GM19452 (cell line): Measurements from ENCODE around the gene CFAP43.
A peak's percentile ranks its signal among the peaks of the same experiment; 100 is the strongest.

ENCODE experiments used
- ATAC-seq: cut with Tn5 transposase; IDR thresholded peaks from one replicate; pipeline ENCODE4 v1.9.1; 2021; ENCODE audit not compliant: unreplicated experiment

Gene CFAP43, protein sequence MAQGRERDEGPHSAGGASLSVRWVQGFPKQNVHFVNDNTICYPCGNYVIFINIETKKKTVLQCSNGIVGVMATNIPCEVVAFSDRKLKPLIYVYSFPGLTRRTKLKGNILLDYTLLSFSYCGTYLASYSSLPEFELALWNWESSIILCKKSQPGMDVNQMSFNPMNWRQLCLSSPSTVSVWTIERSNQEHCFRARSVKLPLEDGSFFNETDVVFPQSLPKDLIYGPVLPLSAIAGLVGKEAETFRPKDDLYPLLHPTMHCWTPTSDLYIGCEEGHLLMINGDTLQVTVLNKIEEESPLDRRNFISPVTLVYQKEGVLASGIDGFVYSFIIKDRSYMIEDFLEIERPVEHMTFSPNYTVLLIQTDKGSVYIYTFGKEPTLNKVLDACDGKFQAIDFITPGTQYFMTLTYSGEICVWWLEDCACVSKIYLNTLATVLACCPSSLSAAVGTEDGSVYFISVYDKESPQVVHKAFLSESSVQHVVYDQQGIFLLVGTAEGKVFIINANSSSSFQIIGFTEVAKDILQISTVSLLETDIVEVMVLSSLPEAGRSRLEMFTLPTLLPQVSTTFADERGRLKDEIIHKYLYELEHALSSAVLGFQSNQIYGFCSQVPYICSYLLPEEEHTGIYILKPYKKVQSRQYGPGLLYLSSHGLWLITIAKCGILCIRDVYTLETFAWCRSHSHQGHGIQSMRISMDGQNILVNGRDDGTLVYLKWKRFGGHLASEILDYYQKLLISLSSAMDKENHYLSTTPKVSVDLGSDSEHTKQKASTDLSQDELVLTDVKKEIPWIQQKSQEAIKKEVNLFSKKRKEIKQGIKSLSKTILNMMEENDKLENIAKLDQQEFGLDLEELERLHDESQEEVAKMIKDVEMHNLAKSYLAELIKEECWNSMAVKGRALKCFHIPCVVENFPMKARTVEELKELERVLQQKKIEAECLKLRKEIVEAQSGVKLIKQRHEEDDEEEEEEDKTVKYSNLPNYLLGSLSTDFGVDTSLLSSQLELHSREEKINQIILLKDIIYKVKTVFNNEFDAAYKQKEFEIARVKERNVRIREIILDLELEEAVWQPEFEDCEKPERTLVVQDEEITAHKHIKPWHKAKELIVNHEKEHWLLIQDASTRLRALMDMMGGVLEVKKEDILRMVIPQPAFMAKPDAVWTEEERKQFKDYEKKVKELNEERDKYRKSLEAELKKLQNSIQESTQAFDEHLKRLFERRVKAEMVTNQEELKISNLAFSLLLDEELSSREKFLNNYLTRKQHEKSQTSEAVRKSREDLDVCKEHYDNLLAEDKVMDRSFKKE (N-terminal part only)

DNA sequence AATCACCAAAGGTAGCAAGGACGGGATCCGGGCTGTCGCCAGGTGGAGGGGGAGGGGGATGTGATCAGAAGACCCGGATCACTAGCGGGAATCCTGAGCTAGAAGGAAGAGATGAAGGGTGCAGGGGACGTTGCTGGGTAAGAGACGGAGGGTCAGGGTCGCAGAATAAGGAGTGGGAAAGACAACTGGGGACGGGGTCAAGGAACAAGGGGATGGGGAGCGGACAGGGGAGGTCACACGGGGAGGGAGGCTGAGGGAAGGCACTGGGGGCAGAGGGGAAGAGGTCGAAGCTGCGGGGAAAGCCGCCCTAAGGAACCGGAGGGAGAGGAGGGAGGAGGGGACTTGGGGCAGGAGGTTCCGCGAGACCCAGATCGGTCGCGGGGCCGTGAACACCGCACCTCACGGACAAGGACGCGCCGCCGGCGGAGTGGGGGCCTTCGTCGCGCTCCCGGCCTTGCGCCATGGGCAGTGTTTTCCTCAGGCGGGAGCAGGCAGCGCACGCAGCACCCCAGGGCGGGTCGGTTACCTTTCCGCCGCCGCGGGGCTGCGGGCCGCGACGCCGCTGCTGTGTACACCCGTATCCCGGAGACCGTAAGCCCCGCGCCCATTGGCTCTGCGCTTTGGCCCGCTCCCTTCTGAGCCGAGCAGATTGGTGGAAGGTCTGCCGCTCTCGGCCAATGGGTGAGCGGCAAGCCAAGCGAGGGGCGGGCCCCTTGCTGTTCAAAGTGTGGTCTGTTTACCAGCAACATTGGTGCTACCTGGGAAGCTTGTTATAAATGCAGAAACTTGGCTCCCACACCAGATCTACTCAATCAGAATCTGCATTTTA lies at the start of gene CFAP43:
TSS of gene CFAP43 (minus strand) at position 581 of the 829 bp plus-strand sequence. CDS start at position 463, 118 bp downstream.
- ATAC-seq, result peak; percentile 100

- no peak for ATAC-seq
Measured at GRCh38 chr10:104281694-104282093, 49.5 kb upstream of the CFAP43 start.

DNA sequence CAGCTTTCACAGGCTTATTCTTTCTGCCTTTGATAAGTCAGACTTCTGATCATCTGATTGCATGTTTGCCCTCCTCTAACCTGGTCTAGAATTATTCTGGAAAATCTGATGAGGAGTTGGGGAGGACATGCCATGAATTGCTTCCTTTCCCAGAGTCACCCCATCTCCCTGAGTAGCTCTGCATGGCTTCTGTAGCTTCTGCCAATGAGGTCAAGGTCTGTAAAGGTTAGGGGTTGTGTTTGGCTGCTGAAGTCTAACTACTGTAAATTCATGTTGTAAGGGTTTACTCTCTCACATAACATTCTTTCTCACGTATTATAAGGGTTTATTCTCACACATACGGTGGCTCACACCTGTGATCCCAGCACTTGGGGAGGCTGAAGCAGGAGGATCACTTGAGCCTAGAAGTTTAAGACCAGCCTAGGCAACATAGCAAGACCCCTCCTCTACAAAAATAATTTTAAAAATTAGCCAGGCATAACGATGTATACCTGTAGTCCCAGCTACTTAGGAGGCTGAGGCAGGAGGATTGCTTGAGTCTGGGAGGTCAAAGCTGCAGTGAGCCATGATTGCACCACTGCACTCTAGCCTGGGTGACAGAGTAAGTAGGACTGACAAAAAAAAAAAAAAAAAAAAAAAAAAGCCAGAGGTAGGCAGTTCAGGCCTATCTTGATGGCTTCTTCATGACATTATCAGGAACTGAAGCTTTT lies 47.5 kb upstream of the CFAP43 start:
- no peak for ATAC-seq

DNA sequence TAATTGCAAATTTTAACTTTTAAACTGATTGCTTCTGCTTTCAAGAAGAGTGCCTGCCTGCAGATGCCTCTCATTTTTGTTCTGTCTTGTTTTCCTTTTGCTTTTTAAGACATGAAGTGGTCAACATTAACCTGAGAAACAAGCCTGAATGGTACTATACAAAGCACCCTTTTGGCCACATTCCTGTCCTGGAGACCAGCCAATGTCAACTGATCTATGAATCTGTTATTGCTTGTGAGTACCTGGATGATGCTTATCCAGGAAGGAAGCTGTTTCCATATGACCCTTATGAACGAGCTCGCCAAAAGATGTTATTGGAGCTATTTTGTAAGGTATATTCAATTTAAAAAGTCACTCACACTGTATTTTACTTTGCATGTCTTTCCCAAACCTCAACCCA lies 45.6 kb upstream of the CFAP43 start:
- no peak for ATAC-seq

- ATAC-seq, result no peak
Measured at GRCh38 chr10:104276192-104276591, 44.0 kb upstream of the CFAP43 start.

DNA sequence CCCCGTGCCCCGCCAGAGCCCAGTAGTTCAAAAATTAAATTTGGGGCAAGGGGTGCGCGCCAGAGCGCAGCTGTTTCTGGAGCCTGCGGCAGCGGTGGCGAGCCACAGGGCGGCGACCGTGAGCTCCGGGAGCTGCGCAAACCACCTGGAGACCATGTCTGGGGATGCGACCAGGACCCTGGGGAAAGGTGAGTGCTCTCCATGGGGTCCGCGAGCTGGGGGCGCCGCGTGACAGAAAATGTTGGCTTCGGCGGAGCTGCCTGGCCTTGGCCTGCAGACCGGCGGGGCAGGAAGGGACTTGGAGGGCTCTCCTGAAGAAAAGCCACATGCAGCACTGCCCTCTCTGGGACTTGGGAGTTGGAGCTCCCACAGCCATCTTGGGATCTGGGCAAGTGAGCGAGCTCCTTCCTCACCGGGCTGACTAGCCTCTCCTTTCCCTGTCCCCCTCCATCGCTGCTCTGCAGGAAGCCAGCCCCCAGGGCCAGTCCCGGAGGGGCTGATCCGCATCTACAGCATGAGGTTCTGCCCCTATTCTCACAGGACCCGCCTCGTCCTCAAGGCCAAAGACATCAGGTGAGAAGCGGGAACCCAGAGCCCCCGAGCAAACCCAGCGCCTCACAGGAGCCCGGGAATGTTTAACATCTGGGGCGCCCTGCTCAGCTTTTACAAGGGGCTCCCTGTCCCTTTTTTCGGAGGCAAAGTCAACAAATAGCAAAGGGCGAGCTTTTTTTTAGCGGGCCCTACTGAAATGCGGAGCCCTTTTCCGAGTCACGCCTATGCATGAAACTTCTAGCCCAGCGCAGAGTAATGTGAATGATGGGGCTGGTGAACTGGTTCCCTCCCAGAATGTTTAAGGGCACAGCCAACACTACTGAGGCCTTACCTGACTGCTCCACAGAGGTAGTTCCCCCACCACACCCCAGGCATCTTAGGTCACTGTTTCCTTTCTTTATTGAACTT lies 42.9 kb upstream of the CFAP43 start:
- peak; percentile 77 for ATAC-seq

GRCh38 chr10:104273899-104274575 lies 41.9 kb upstream of the CFAP43 start:
- no peak for ATAC-seq

DNA sequence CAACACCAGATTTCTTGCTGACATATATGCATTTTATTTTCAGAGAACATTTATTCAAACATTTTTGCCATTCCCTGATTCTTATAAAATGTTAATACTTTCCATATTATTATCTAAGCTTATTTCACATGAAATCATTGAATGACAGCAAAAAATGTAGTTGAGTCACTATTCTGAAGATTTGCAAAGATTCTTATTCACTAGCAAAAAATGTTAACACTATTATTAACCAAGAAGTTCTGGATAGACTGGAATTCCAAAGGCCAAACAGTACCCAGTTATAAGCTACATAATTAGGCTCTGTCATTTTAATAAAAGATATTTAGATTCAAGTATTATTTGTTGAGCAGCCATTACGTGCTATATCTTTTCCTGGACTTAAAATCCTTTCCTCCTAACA lies 41.1 kb upstream of the CFAP43 start:
- no peak for ATAC-seq

DNA sequence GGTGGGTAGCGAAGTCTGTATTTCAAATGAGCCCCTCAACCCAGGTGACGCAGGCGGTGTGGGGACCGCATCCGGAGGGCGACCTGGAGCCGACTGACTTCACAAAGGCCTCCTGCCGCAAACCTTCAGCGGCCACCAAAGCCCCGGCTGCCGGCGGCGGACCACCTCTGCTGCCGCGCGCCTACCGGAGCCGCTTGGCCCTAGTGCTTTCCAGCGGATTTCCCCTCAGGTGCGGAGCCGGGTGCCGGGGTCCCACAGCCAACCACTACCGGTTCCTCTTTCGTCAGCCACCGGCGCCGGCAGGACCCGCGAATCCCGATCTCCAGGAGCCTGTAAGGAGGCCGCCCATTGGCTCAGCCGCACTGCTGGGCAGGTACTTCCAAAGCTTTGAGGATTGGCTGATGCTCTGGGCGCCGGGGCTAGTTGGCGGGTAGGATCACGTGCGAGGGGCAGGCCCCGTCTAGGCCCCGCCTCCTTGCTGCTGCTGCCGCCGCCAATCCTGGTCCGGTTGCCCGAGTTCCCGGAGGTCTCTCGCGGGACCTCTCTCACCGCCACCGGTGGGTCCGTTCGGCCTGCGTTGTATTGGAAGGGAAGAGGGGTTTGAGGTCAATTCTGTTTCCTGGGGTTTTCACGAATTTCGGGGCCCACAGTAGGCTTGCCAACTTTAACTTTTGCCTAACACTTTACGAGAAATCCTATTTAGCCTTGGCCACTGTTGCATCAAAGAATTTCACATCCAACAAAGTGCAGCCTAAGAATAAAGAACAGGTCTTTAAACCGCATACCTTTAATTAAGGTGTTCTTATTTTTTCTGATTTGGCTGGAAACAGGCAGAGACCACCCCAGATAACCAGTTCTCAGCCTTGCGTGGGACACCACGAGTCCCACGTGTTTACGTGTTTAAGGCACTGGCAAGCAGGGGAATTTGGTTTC lies 36.8 kb upstream of the CFAP43 start, which contains the start of gene GSTO2:
TSS of gene GSTO2 (plus strand) at position 472 of the 933 bp plus-strand sequence. CDS start 5,732 bp downstream, outside the sequence.
- ATAC-seq, result peak; percentile 98

GRCh38 chr10:104268405-104268712 lies 36.2 kb upstream of the CFAP43 start:
- no peak for ATAC-seq

DNA sequence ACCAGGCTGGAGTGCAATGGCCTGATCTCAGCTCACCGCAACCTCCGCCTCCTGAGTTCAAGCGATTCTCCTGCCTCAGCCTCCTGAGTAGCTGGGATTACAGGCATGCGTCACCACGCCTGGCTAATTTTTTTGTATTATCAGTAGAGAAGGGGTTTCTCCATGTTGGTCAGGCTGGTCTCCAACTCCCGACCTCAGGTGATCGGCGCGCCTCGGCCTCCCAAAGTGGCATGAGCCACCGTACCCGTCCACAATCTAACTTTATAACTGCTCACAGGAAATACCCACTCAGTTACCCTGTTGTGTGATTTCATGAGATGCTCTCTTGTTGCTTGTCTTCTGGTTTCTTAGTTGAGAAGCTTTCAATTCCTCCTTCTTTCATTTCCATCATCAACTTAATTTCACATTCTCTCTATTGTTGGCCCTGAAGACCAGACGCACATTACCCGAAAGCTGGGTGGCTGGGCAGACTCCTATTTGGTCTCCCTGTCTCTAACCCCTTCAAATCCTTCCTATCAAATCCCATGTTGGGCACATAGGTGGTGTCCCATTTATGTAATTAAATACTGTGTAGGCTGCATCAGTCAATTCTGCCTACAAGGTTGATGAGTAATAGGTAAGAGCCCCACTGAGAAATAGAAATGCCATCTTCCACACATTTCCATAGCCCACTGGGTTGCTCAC lies 35.7 kb upstream of the CFAP43 start:
- ATAC-seq, result no peak

DNA sequence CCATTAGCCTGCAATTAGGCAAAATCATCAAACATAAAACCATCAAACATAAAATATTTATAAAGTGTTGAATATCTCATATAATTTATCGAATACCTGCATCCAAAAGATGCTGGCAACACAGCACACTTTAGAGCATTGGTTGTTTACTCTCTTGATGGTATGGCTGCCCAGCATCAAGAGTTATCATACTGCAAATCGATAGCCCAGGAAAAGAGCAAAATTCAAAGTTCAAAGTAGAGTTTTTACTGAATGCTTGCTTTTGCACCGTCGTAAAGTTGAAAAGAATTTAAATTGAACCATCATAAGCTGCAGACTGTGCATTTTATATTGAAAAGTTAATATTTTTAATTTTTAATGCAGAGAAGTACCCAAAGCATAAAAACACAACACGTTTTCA lies 32.6 kb upstream of the CFAP43 start:
- ATAC-seq, result no peak

GRCh38 chr10:104262055-104262454 lies 29.9 kb upstream of the CFAP43 start:
- ATAC-seq, result no peak

- ATAC-seq, result no peak
Measured at GRCh38 chr10:104260775-104261115, 28.6 kb upstream of the CFAP43 start.

GRCh38 chr10:104259999-104260774 lies 28.0 kb upstream of the CFAP43 start:
- no peak for ATAC-seq

GRCh38 chr10:104259456-104259855 lies 27.3 kb upstream of the CFAP43 start:
- ATAC-seq, result no peak
